Natural killer cell (primary cell): ENCODE results near the gene SRGAP2. TPM values are rescaled to one million over a fixed set of nuclear protein-coding genes. Genes with fewer than 3 reads are reported as not detected.
"Not testable (repeated sequence)": the region's sequence is repeated elsewhere in the genome, so short reads cannot be mapped to it uniquely, and the experiment has no call there.

Source experiments
- ATAC-seq, 3 donors: fragments of 150-1000 bp in 2 of 3; fragments of 200-7000 bp in 1 of 3; cut with Tn5 transposase; 1 replicate in 1 of 3; 2 replicates in 2 of 3; pipeline ENCODE4 v1.10.0; 2021; ENCODE audit warnings: mild to moderate bottlenecking in 2 of 3, moderate library complexity in 2 of 3
- DNase-seq, 2 donors: peaks; one replicate each; pipeline versions ENCODE4 v3.0.0 to v3.0.0-alpha.2; 2013 to 2021; ENCODE audit warnings: mixed read lengths in 1 of 2
- H3K27ac ChIP-seq: one replicate; pipeline ENCODE4 v1.5.1; 2013; ENCODE audit warnings: mild to moderate bottlenecking, low read length
- H3K27me3 ChIP-seq: one replicate; pipeline ENCODE4 v1.6.1; 2013; ENCODE audit warnings: low read length; ENCODE audit not compliant: control insufficient read depth, insufficient read depth
- H3K36me3 ChIP-seq: one replicate; pipeline ENCODE4 v1.6.1; 2013; ENCODE audit warnings: low read length; ENCODE audit not compliant: control insufficient read depth, insufficient read depth
- H3K4me1 ChIP-seq: one replicate; pipeline ENCODE4 v1.6.1; 2013; ENCODE audit warnings: low read length; ENCODE audit not compliant: control insufficient read depth, insufficient read depth
- H3K4me3 ChIP-seq: one replicate; pipeline ENCODE4 v1.5.1; 2013; ENCODE audit warnings: low read length
- H3K9me3 ChIP-seq: one replicate; pipeline ENCODE4 v1.6.1; 2013; ENCODE audit warnings: low read length; ENCODE audit not compliant: control insufficient read depth, insufficient read depth
- H3K27ac Mint-ChIP-seq, 2 donors: one replicate each; pipeline ENCODE4 v1.8.0; 2022; ENCODE audit warnings: mild to moderate bottlenecking in 2 of 2, mixed read lengths in 2 of 2, moderate library complexity in 1 of 2
- H3K27me3 Mint-ChIP-seq, 2 donors: one replicate each; pipeline ENCODE4 v1.8.0; 2022; ENCODE audit warnings: low read depth in 2 of 2, mixed read lengths in 2 of 2
- H3K36me3 Mint-ChIP-seq: one replicate; pipeline ENCODE4 v1.8.0; 2022; ENCODE audit warnings: mixed read lengths
- H3K4me1 Mint-ChIP-seq, 2 donors: one replicate each; pipeline ENCODE4 v1.8.0; 2022; ENCODE audit warnings: mixed read lengths in 2 of 2
- H3K4me3 Mint-ChIP-seq: one replicate; pipeline ENCODE4 v1.8.0; 2022; ENCODE audit warnings: mild to moderate bottlenecking, moderate library complexity, mixed read lengths
- H3K9me3 Mint-ChIP-seq, 2 donors: one replicate each; pipeline ENCODE4 v1.8.0; 2022; ENCODE audit warnings: mixed read lengths in 2 of 2
- CTCF ChIP-seq: fragments of 200-600 bp; IDR thresholded peaks from one replicate; pipeline ENCODE4 v1.8.0; 2022; ENCODE audit warnings: antibody characterized with exemption
- WGBS: methylation state at CpG from one replicate; pipeline ENCODE4 v1.1.7; 2013; ENCODE audit warnings: missing lambda C conversion rate; ENCODE audit not compliant: insufficient coverage; 5-methylcytosine and 5-hydroxymethylcytosine counted together
- intact Hi-C: fragments of 100-400 bp; cut with micrococcal nuclease; formaldehyde crosslinking; loops from one replicate; pipeline ENCODE4 v1.14.2; 2022
- total RNA-seq, 4 donors: library from RNA; stranded (reverse); fragments of 120-200 nt in 1 of 4; gene quantifications; one replicate each; pipeline versions ENCODE4 v1.2.3 to v1.2.4, GENCODE V29; 2013 to 2022

SRGAP2 gene
- 10 to 100 TPM; 40.6 to 62.8 (median 56.0) TPM for total RNA-seq
- 40.1 TPM for total RNA-seq (2013)

- H3K4me1 ChIP-seq, H3K36me3 Mint-ChIP-seq, H3K9me3 Mint-ChIP-seq, H3K36me3 ChIP-seq, H3K27me3 Mint-ChIP-seq, intact Hi-C loops, H3K27me3 ChIP-seq, H3K4me1 Mint-ChIP-seq, H3K9me3 ChIP-seq: not testable (repeated sequence)
- 0% methylated on average over 21 of the region's 63 CpGs for WGBS
- DNase-seq (peak; percentile 49 to 56), ATAC-seq (peak in 1 of 3 donors; percentile 1)
- Histone ChIP-seq H3K27ac (peak within 1 kb of the TSS; percentile 58), H3K4me3 (peak within 1 kb of the TSS; percentile 55)
- H3K4me3 Mint-ChIP-seq: peak within 1 kb of the TSS; percentile 84
- H3K27ac Mint-ChIP-seq: peak within 1 kb of the TSS; percentile 63 to 83
Measured at GRCh38 chr1:206203364-206204158, at the start of gene SRGAP2. TSS of gene SRGAP2 (plus strand) at chr1:206203541. CDS start at chr1:206205971, 2,430 bp downstream.

GRCh38 chr1:206167350-206168029, 35.9 kb upstream of the SRGAP2 start:
- DNase-seq, H3K4me1 Mint-ChIP-seq, H3K27ac ChIP-seq, H3K27me3 ChIP-seq, H3K27ac Mint-ChIP-seq, H3K27me3 Mint-ChIP-seq, H3K9me3 ChIP-seq, H3K36me3 Mint-ChIP-seq, H3K4me3 Mint-ChIP-seq, intact Hi-C loops, H3K4me3 ChIP-seq, H3K4me1 ChIP-seq, H3K9me3 Mint-ChIP-seq, H3K36me3 ChIP-seq: not testable (repeated sequence)
- peak in 2 of 3 donors; percentile 54 to 73 for ATAC-seq
- WGBS: no CpG with 5 or more reads among the region's 10 CpGs
- TF ChIP-seq CTCF: peak; percentile 45

- WGBS: no CpG with 5 or more reads among the region's 3 CpGs
- ATAC-seq: not testable (repeated sequence)
Measured at GRCh38 chr1:206169794-206170193, 33.5 kb upstream of the SRGAP2 start.

GRCh38 chr1:206173110-206173719, 30.1 kb upstream of the SRGAP2 start:
- H3K27ac ChIP-seq, H3K36me3 ChIP-seq, intact Hi-C loops, H3K36me3 Mint-ChIP-seq, ATAC-seq, H3K4me1 Mint-ChIP-seq, H3K4me3 ChIP-seq, H3K9me3 Mint-ChIP-seq, DNase-seq, H3K27me3 Mint-ChIP-seq, H3K27me3 ChIP-seq, H3K4me1 ChIP-seq, H3K9me3 ChIP-seq, H3K27ac Mint-ChIP-seq, H3K4me3 Mint-ChIP-seq: not testable (repeated sequence)
- no CpG with 5 or more reads among the region's 2 CpGs for WGBS

More at GRCh38 chr1:206169794-206170193, 33.5 kb upstream of the SRGAP2 start:
- H3K27me3 Mint-ChIP-seq, DNase-seq, H3K4me1 ChIP-seq, H3K4me1 Mint-ChIP-seq, H3K9me3 ChIP-seq, H3K27me3 ChIP-seq, H3K36me3 ChIP-seq, H3K36me3 Mint-ChIP-seq, H3K27ac Mint-ChIP-seq, H3K27ac ChIP-seq, H3K4me3 ChIP-seq, intact Hi-C loops, H3K9me3 Mint-ChIP-seq, H3K4me3 Mint-ChIP-seq: not testable (repeated sequence)

GRCh38 chr1:206174182-206174868, 29.0 kb upstream of the SRGAP2 start:
- H3K4me3 Mint-ChIP-seq, intact Hi-C loops, DNase-seq, H3K4me1 ChIP-seq, H3K4me1 Mint-ChIP-seq, H3K36me3 Mint-ChIP-seq, H3K9me3 Mint-ChIP-seq, H3K9me3 ChIP-seq, H3K27ac ChIP-seq, H3K36me3 ChIP-seq, H3K27me3 ChIP-seq, ATAC-seq, H3K27ac Mint-ChIP-seq, H3K27me3 Mint-ChIP-seq, H3K4me3 ChIP-seq: not testable (repeated sequence)
- 100% methylated on average over 3 of the region's 7 CpGs for WGBS

- H3K27ac Mint-ChIP-seq, H3K27ac ChIP-seq, H3K9me3 ChIP-seq, H3K27me3 Mint-ChIP-seq, H3K4me3 Mint-ChIP-seq, H3K36me3 Mint-ChIP-seq, intact Hi-C loops, DNase-seq, H3K4me1 Mint-ChIP-seq, H3K36me3 ChIP-seq, H3K27me3 ChIP-seq, H3K9me3 Mint-ChIP-seq, ATAC-seq, H3K4me3 ChIP-seq, H3K4me1 ChIP-seq: not testable (repeated sequence)
- no CpG with 5 or more reads among the region's 4 CpGs for WGBS
Measured at GRCh38 chr1:206175459-206176113, 27.8 kb upstream of the SRGAP2 start.
